ENCODE results near the gene LRMDA. TPM values are rescaled to one million over a fixed set of nuclear protein-coding genes. Genes with fewer than 3 reads are reported as not detected.

LRMDA gene
- total RNA-seq, 1 experiment from 2014 or later = 20.3 TPM

GRCh38 chr10:76071653-76072365 is 640.4 kb downstream of the LRMDA start:
- no peak for DNase-seq (ENCODE audit: low read depth)
- in situ Hi-C loops (cut with HindIII; ENCODE audit: low pct_unique_long_range_greater_than_20kb, low sequenced_read_pairs) = no loop called here

DNA sequence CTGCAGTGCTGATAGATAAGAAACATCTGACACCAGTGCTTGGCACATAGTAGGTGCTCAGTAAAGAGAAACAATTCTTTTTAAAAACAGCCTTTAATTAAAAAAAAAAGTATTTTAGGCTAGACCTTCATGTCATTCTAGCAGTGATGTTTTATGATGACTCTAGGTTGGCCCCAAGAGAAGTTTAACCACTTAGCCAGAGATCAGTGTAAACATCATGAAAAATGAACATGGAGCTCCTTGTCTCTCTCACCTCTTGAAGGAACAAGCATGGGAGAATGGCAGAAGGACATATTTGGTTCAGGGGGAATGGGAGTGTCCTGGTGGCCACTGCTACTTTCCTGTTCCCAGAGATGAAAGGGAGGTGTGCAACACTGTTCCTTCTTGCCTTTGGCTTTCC is 641.0 kb downstream of the LRMDA start:
- in situ Hi-C loops (cut with HindIII; ENCODE audit: low pct_unique_long_range_greater_than_20kb, low sequenced_read_pairs) = no loop called here
- no peak for DNase-seq (ENCODE audit: low read depth)

GRCh38 chr10:76073524-76073923 is 642.1 kb downstream of the LRMDA start:
- in situ Hi-C loops (cut with HindIII; ENCODE audit: low pct_unique_long_range_greater_than_20kb, low sequenced_read_pairs) = no loop called here
- DNase-seq (ENCODE audit: low read depth) = no peak

GRCh38 chr10:76074659-76075058 is 643.2 kb downstream of the LRMDA start:
- in situ Hi-C loops (cut with HindIII; ENCODE audit: low pct_unique_long_range_greater_than_20kb, low sequenced_read_pairs) = no loop called here
- DNase-seq (ENCODE audit: low read depth) = no peak

GRCh38 chr10:76080451-76080850 is 649.0 kb downstream of the LRMDA start:
- in situ Hi-C loops (cut with HindIII; ENCODE audit: low pct_unique_long_range_greater_than_20kb, low sequenced_read_pairs) = no loop called here
- peak; percentile 64 for DNase-seq (ENCODE audit: low read depth)

DNA sequence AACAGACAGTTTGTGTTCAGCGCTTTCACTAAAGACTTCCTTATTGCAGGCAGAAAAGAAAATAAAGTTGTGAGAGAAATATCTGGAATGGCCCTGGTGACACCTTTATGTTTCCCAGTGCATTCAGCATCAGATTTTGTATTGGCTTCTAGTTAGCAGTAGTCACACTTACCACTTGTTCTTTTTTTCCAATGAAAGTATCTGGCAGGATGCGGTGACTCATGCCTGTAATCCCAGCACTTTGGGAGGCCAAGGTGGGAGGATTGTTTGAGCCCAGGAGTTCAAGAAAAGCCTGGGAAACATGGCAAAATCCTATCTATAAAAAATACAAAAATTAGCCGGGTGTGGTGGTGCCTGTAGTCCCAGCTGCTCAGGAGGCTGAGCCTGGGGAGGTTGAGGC is 649.6 kb downstream of the LRMDA start:
- DNase-seq (ENCODE audit: low read depth) = peak; percentile 44
- in situ Hi-C loops (cut with HindIII; ENCODE audit: low pct_unique_long_range_greater_than_20kb, low sequenced_read_pairs) = no loop called here

- no peak for DNase-seq (ENCODE audit: low read depth)
These were observed 650.8 kb downstream of the LRMDA start for GRCh38 chr10:76082232-76082631.

GRCh38 chr10:76082956-76083355 is 651.5 kb downstream of the LRMDA start:
- in situ Hi-C loops (cut with HindIII; ENCODE audit: low pct_unique_long_range_greater_than_20kb, low sequenced_read_pairs) = no loop called here
- DNase-seq (ENCODE audit: low read depth) = peak; percentile 71

More at GRCh38 chr10:76082232-76082631, 650.8 kb downstream of the LRMDA start:
- in situ Hi-C loops (cut with HindIII; ENCODE audit: low pct_unique_long_range_greater_than_20kb, low sequenced_read_pairs) = no loop called here

DNA sequence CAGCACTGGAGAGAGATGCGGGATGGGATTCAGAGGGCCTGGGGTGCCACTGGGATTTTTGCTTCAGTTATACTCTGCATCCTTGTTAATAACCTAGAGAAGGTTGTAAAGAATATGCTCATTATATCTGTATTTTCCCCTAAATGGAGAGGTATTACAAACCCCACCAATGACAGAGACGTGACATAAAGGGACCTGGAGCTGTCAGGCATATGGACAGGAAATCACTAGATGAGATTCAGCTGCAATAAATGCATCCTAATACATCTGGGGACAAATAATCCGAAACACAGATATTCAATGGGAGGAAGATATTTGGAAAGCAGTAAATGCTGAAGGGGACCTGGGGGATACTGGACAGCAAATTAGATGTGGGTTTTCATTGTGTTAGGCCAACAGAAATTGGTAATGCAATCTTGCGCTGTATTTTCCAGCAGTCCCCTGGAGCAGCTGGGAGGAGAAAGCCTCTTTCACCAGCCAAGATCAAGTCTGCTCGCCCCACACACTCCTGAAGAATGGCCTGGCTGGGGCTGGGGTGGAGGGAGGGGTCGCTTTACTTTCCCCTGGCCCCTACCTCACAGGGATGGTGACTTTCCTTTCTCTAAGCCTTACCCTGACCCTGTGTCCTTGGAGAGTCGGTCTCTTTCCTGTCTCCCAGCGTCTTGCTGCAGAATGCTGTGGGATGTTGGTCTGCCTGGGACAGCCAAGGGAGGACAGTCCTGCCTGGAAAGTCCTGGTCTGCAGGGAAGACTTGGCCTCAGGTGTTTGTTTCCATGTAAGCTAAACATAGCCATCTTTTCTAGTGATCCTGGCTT is 653.8 kb downstream of the LRMDA start:
- in situ Hi-C loops (cut with HindIII; ENCODE audit: low pct_unique_long_range_greater_than_20kb, low sequenced_read_pairs) = no loop called here
- DNase-seq (ENCODE audit: low read depth) = no peak

- in situ Hi-C loops (cut with HindIII; ENCODE audit: low pct_unique_long_range_greater_than_20kb, low sequenced_read_pairs) = no loop called here
These were observed 654.4 kb downstream of the LRMDA start for GRCh38 chr10:76085817-76086167.

GRCh38 chr10:76086170-76086760 is 654.8 kb downstream of the LRMDA start:
- no peak for DNase-seq (ENCODE audit: low read depth)
- in situ Hi-C loops (cut with HindIII; ENCODE audit: low pct_unique_long_range_greater_than_20kb, low sequenced_read_pairs) = no loop called here

More at GRCh38 chr10:76085817-76086167, 654.4 kb downstream of the LRMDA start:
- DNase-seq (ENCODE audit: low read depth) = no peak

- in situ Hi-C loops (cut with HindIII; ENCODE audit: low pct_unique_long_range_greater_than_20kb, low sequenced_read_pairs) = no loop called here
- DNase-seq (ENCODE audit: low read depth) = peak; percentile 86
These were observed 655.6 kb downstream of the LRMDA start for GRCh38 chr10:76086761-76087639.

DNA sequence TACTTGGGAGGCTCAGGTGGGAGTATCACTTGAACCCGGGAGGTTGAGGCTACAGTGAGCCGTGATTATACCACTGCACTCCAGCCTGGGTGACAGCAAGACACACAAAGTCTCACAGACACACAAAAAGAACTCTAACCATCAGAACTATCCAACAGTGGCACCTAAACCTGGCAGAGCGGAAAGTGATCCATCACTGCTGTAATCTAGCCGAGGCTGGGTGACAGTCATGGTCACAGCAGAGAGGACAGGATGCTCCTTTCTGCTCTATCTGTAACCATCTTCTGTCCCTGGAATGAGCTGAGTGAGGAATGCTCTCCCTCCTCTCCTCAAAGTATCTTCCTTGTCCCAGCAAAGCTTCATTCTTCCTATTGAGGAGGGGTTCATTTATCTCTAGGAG is 656.6 kb downstream of the LRMDA start:
- no peak for DNase-seq (ENCODE audit: low read depth)
- in situ Hi-C loops (cut with HindIII; ENCODE audit: low pct_unique_long_range_greater_than_20kb, low sequenced_read_pairs) = no loop called here

- in situ Hi-C loops (cut with HindIII; ENCODE audit: low pct_unique_long_range_greater_than_20kb, low sequenced_read_pairs) = no loop called here
- DNase-seq (ENCODE audit: low read depth) = no peak
These were observed 657.6 kb downstream of the LRMDA start for GRCh38 chr10:76088980-76089379.

- in situ Hi-C loops (cut with HindIII; ENCODE audit: low pct_unique_long_range_greater_than_20kb, low sequenced_read_pairs) = no loop called here
- DNase-seq (ENCODE audit: low read depth) = peak; percentile 48
These were observed 658.2 kb downstream of the LRMDA start for GRCh38 chr10:76089556-76090180.

DNA sequence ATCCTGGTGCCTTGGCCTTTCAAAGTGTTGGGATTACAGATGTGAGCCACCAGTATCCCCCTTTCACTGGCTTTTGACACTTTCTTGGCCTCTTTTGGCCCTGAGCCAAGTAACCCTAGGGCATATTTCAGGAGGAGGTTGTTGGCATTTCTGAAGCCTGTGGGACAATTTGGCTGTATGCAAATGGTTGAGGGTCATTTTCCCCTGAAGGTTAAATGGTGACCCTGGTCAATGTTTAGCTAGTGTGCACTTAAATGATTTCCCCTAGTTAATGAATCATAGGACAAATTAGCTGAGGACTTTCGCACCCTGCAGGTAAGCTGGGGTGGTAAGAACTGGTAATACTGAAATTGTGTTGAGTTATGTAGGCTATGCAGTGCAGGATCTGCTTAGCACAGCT is 660.5 kb downstream of the LRMDA start:
- DNase-seq (ENCODE audit: low read depth) = peak; percentile 46
- in situ Hi-C loops (cut with HindIII; ENCODE audit: low pct_unique_long_range_greater_than_20kb, low sequenced_read_pairs) = no loop called here

DNA sequence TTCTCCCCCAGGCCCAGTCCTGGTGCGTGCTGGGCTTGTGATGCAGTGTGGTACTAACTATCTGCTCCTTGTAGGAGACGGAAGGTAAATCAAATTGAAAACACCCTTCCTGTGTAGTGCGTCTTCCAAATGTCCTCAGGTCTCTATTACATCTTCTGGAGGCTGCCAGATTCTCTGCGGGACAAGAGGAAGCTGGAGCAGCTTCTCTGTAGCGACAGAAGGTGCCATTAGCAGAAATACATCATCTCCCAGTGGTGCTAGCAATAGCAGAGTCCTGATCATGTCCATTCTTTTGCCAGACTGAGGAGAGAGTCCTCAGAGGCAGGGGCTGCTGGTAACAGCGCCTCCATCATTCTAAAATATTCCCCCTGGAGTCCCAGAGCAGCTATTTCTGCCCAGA is 675.2 kb downstream of the LRMDA start:
- in situ Hi-C loops (cut with HindIII; ENCODE audit: low pct_unique_long_range_greater_than_20kb, low sequenced_read_pairs) = no loop called here
- no peak for DNase-seq (ENCODE audit: low read depth)
